HFFc6 (cell line): Measurements from ENCODE around the gene MBLAC1. TPM values are rescaled to one million over a fixed set of nuclear protein-coding genes. Genes with fewer than 3 reads are reported as not detected.

Experiments
- DNase-seq: peaks from one replicate; pipeline ENCODE4 v3.0.0-alpha.2; 2018
- H3K27ac Mint-ChIP-seq: 2 replicates; pipeline ENCODE4 v1.8.0; 2020; ENCODE audit warnings: mild to moderate bottlenecking, mixed read lengths
- H3K27me3 Mint-ChIP-seq: 2 replicates; pipeline ENCODE4 v1.8.0; 2021; ENCODE audit warnings: mild to moderate bottlenecking, moderate library complexity, mixed read lengths; ENCODE audit not compliant: insufficient read depth
- H3K36me3 Mint-ChIP-seq: 2 replicates; pipeline ENCODE4 v1.8.0; 2021; ENCODE audit warnings: low read depth, mixed read lengths
- H3K4me1 Mint-ChIP-seq: 2 replicates; pipeline ENCODE4 v1.8.0; 2020; ENCODE audit warnings: low read depth, mixed read lengths
- H3K4me3 Mint-ChIP-seq: 2 replicates; pipeline ENCODE4 v1.8.0; 2020; ENCODE audit warnings: mild to moderate bottlenecking, moderate library complexity, mixed read lengths
- H3K9me3 Mint-ChIP-seq: 2 replicates; pipeline ENCODE4 v1.8.0; 2020; ENCODE audit warnings: mild to moderate bottlenecking, mixed read lengths
- CTCF ChIP-seq: fragments of 200-600 bp; sonication (generic); IDR thresholded peaks from 2 replicates; pipeline ENCODE4 v1.5.0; 2021; ENCODE audit warnings: antibody characterized with exemption, mild to moderate bottlenecking
- total RNA-seq, 6 experiments: library from RNA; stranded (reverse); fragmentation: NEBNext Ultra II Directional; extraction: Animal tissue kit (Norgen Biotek cat#: 25700); gene quantifications; 2 replicates in 1 of 6; 3 replicates in 5 of 6; pipeline ENCODE4 v1.2.3, GENCODE V29; 2021

The MBLAC1 gene
- total RNA-seq, 6 experiments from 2014 or later, result 2.3 to 3.0 (median 2.5) TPM

- no peak overlapping the region for H3K27ac Mint-ChIP-seq
- H3K9me3 Mint-ChIP-seq, result no peaks in the 10 kb centered on the region
- H3K4me3 Mint-ChIP-seq, result no peak overlapping the region
- peaks cover 1% of the 10 kb centered on the region; the same call in 1 of the 2 replicates for H3K27me3 Mint-ChIP-seq
- no peak for TF ChIP-seq CTCF
- peaks cover 29% of the 10 kb centered on the region for H3K36me3 Mint-ChIP-seq
- no peak for DNase-seq
- H3K4me1 Mint-ChIP-seq, result peaks cover 47% of the 10 kb centered on the region
Measured at GRCh38 chr7:100154651-100155491, 28.1 kb downstream of the MBLAC1 start.

- H3K9me3 Mint-ChIP-seq, result no peaks in the 10 kb centered on the region
- H3K4me1 Mint-ChIP-seq, result peaks cover 39% of the 10 kb centered on the region
- no peak overlapping the region for H3K27ac Mint-ChIP-seq
- DNase-seq, result no peak
- no peak overlapping the region for H3K4me3 Mint-ChIP-seq
- H3K27me3 Mint-ChIP-seq, result peaks cover 1% of the 10 kb centered on the region; the same call in 1 of the 2 replicates
- no peak for TF ChIP-seq CTCF
- peaks cover 23% of the 10 kb centered on the region for H3K36me3 Mint-ChIP-seq
Measured at GRCh38 chr7:100155553-100156317, 29.0 kb downstream of the MBLAC1 start.

GRCh38 chr7:100156331-100157068, 29.7 kb downstream of the MBLAC1 start:
- TF ChIP-seq CTCF, result no peak
- Mint-ChIP-seq H3K4me3 (peak overlapping the region; percentile 90), H3K4me1 (peaks cover 39% of the 10 kb centered on the region), H3K36me3 (peaks cover 23% of the 10 kb centered on the region), H3K27me3 (peaks cover 1% of the 10 kb centered on the region; the same call in 1 of the 2 replicates), H3K9me3 (no peaks in the 10 kb centered on the region), H3K27ac (peak overlapping the region; percentile 38; the same call in 1 of the 2 replicates)
- DNase-seq, result no peak

GRCh38 chr7:100157069-100157333, 30.2 kb downstream of the MBLAC1 start:
- Mint-ChIP-seq H3K4me3 (peak overlapping the region; percentile 90), H3K36me3 (peaks cover 23% of the 10 kb centered on the region), H3K27ac (peak overlapping the region; percentile 38; the same call in 1 of the 2 replicates), H3K9me3 (no peaks in the 10 kb centered on the region), H3K4me1 (peaks cover 39% of the 10 kb centered on the region), H3K27me3 (peaks cover 1% of the 10 kb centered on the region; the same call in 1 of the 2 replicates)
- DNase-seq, result no peak
- TF ChIP-seq CTCF, result no peak
